GM21367 (cell line): Measurements from ENCODE around the gene HIGD1A.

Experiments used
- ATAC-seq: cut with Tn5 transposase; IDR thresholded peaks from one replicate; pipeline ENCODE4 v1.9.1; 2021; ENCODE audit not compliant: unreplicated experiment

Gene HIGD1A

GRCh38 chr3:42804106-42804830 is at the start of gene HIGD1A:
Gene HIGD1A (minus strand): TSS chr3:42804490. CDS start chr3:42794253, 10,237 bp downstream.
- peak; percentile 99 for ATAC-seq

GRCh38 chr3:42853739-42854302 is 49.5 kb upstream of the HIGD1A start:
- no peak for ATAC-seq

- ATAC-seq = no peak
These were observed 48.8 kb upstream of the HIGD1A start for GRCh38 chr3:42853056-42853455.

- ATAC-seq = no peak
These were observed 48.2 kb upstream of the HIGD1A start for GRCh38 chr3:42852441-42852840.

- ATAC-seq = no peak
These were observed 47.0 kb upstream of the HIGD1A start for GRCh38 chr3:42851228-42851834.

- no peak for ATAC-seq
These were observed 46.0 kb upstream of the HIGD1A start for GRCh38 chr3:42850263-42850662.

GRCh38 chr3:42849017-42849416 is 44.7 kb upstream of the HIGD1A start:
- no peak for ATAC-seq

GRCh38 chr3:42847731-42848130 is 43.4 kb upstream of the HIGD1A start:
- no peak for ATAC-seq

- ATAC-seq = peak; percentile 51
These were observed 42.6 kb upstream of the HIGD1A start for GRCh38 chr3:42846685-42847522.

- ATAC-seq = no peak
These were observed 40.5 kb upstream of the HIGD1A start for GRCh38 chr3:42844815-42845214.

- no peak for ATAC-seq
These were observed 40.1 kb upstream of the HIGD1A start for GRCh38 chr3:42844412-42844713.

- ATAC-seq = no peak
These were observed 39.6 kb upstream of the HIGD1A start for GRCh38 chr3:42843713-42844411.

- no peak for ATAC-seq
These were observed 37.0 kb upstream of the HIGD1A start for GRCh38 chr3:42841332-42841731.

- peak; percentile 87 for ATAC-seq
These were observed 35.3 kb upstream of the HIGD1A start for GRCh38 chr3:42839616-42840015.

GRCh38 chr3:42838571-42838970 is 34.3 kb upstream of the HIGD1A start:
- no peak for ATAC-seq

- no peak for ATAC-seq
These were observed 32.1 kb upstream of the HIGD1A start for GRCh38 chr3:42836150-42837123.

- no peak for ATAC-seq
These were observed 27.0 kb upstream of the HIGD1A start for GRCh38 chr3:42831321-42831713.

- no peak for ATAC-seq
These were observed 26.4 kb upstream of the HIGD1A start for GRCh38 chr3:42830437-42831320.
